Muscle layer of duodenum (tissue), 2 donors: ENCODE data around the gene TSPAN13.

Source experiments
- H3K27ac ChIP-seq: one replicate; pipeline ENCODE4 v1.7.0; 2013; ENCODE audit warnings: mild to moderate bottlenecking, low read length
- H3K27me3 ChIP-seq: one replicate; pipeline ENCODE4 v1.7.0; 2013; ENCODE audit warnings: low read depth, mild to moderate bottlenecking, control low read depth, low read length
- H3K36me3 ChIP-seq, 2 donors: one replicate each; pipeline ENCODE4 v1.7.0; 2013; ENCODE audit warnings: low read length in 2 of 2, control low read depth in 1 of 2, mild to moderate bottlenecking in 1 of 2; ENCODE audit not compliant: insufficient read depth in 2 of 2, control insufficient read depth in 1 of 2
- H3K4me1 ChIP-seq, 2 donors: one replicate each; pipeline ENCODE4 v1.7.0; 2013; ENCODE audit warnings: low read length in 2 of 2, mild to moderate bottlenecking in 2 of 2, control low read depth in 1 of 2, moderate library complexity in 1 of 2; ENCODE audit not compliant: insufficient read depth in 2 of 2, control insufficient read depth in 1 of 2
- H3K4me3 ChIP-seq, 2 donors: one replicate each; pipeline ENCODE4 v1.7.0; 2013; ENCODE audit warnings: low read length in 2 of 2, low read depth in 1 of 2, mild to moderate bottlenecking in 1 of 2
- H3K9me3 ChIP-seq, 2 donors: one replicate each; pipeline ENCODE4 v1.7.0; 2013; ENCODE audit warnings: low read length in 2 of 2, control low read depth in 1 of 2, mild to moderate bottlenecking in 1 of 2; ENCODE audit not compliant: control insufficient read depth in 1 of 2
- donor health status: healthy.

TSPAN13 gene

GRCh38 chr7:16740996-16741395 is 12.6 kb upstream of the TSPAN13 start:
- no peak overlapping the region for H3K27ac ChIP-seq
- no peaks in the 10 kb centered on the region for H3K36me3 ChIP-seq
- H3K4me1 ChIP-seq: peaks cover 0 to 7% of the 10 kb centered on the region in 2 donors
- H3K27me3 ChIP-seq: no peaks in the 10 kb centered on the region
- H3K4me3 ChIP-seq: no peak overlapping the region
- H3K9me3 ChIP-seq: no peaks in the 10 kb centered on the region

- H3K4me3 ChIP-seq: no peak overlapping the region
- H3K27ac ChIP-seq: no peak overlapping the region
- no peaks in the 10 kb centered on the region for H3K36me3 ChIP-seq
- peaks cover 0 to 7% of the 10 kb centered on the region in 2 donors for H3K4me1 ChIP-seq
- no peaks in the 10 kb centered on the region for H3K9me3 ChIP-seq
- no peaks in the 10 kb centered on the region for H3K27me3 ChIP-seq
Measured at GRCh38 chr7:16741676-16742075, 11.9 kb upstream of the TSPAN13 start.

DNA sequence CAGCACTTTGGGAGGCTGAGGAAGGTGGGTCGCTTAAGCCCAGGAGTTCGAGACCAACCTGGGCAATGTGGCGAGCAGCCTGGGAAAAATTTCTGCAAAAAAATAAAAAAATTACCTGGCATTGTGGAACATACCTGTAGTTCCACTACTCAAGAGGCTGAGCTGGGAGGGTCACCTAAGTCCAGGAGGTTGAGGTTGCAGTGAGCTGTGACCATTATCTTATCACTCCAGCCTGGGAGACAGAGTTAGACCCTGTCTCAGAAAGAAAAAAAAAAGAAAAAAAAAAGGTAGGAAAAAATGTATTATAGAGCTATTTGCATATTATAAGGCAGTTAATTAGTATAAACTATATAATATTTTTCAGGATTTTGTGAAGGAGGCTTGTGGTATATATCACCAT is 11.0 kb upstream of the TSPAN13 start:
- Histone ChIP-seq H3K27me3 (no peaks in the 10 kb centered on the region), H3K4me1 (peaks cover 3 to 7% of the 10 kb centered on the region in 2 donors), H3K36me3 (no peaks in the 10 kb centered on the region), H3K9me3 (no peaks in the 10 kb centered on the region), H3K27ac (no peak overlapping the region), H3K4me3 (no peak overlapping the region)

DNA sequence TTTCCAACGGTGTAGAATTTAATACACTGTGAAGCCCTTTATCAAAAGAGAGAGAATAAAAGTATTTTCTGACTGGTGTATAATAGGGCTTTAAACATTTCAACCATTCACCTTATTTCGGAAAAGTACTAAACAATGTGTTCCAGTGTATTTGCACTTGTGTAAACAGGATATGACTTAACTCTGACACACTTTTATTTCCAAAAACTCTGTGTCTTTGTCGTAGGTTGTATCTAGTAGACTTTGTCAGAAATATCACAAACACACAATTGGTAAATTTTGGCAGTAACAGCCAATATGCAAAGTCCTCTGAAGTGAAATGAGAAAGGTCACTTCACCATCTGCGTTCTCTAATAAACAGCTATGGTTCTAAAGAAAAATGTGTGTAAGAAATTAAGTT is 10.3 kb upstream of the TSPAN13 start:
- Histone ChIP-seq H3K27me3 (no peaks in the 10 kb centered on the region), H3K4me3 (no peak overlapping the region), H3K4me1 (peaks cover 3 to 7% of the 10 kb centered on the region in 2 donors), H3K27ac (no peak overlapping the region), H3K36me3 (no peaks in the 10 kb centered on the region), H3K9me3 (no peaks in the 10 kb centered on the region)

DNA sequence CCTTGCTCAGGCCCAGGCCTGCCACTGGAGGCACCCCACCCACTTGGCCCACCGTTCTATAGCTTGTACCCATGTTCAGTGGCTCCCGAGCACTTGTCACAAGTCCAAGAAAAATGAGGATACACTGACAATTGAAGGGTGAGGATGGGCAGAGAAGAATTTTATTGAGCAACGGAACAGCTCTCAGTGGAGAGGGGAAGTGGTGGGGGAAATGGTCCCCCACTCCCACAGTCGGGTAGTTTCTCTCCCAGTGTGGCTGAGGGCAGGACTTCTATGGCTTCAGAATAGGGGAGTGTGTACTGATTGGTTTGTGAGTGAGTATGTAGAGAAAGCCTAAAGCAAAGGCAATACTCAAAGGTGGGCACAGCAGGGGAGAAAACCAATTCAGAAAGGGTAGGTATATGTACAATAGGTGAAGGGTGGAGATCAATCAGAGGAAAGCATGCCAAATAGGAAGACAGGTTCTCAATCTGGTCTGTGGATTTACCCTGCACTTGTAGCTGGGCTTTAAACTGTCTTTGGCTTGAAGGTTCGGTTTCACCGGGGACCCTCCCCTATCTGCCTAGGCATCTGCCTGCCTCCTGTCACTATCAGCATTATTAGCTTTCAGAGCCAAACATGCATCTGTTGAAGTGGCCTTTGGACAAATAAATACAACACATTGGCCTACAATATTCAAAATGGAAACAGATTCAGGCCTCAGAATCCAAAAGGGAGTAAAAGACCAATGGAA is 8.9 kb upstream of the TSPAN13 start:
- H3K27ac ChIP-seq: no peak overlapping the region
- no peaks in the 10 kb centered on the region for H3K36me3 ChIP-seq
- H3K4me1 ChIP-seq: peaks cover 3 to 7% of the 10 kb centered on the region in 2 donors
- H3K27me3 ChIP-seq: no peaks in the 10 kb centered on the region
- H3K9me3 ChIP-seq: no peaks in the 10 kb centered on the region
- no peak overlapping the region for H3K4me3 ChIP-seq

DNA sequence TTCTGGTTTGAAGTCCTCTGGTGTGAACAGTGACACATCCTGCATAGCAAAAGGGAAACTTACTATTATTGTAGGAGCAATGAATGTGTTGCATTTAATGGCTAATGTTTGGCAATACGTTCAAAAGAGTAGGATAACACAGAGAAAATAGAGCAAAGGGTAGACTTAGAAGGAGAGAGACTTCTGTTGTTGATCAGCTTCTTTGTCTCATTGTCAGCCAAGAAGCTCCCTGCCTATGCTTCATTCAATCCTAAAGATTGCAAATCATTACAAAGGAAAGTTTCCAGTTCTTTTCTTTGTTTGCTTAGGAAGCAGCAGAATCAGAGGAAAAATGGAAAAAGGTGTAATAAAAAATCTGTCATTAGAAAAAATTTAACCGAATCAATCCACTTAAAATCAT is 7.9 kb upstream of the TSPAN13 start:
- Histone ChIP-seq H3K9me3 (no peaks in the 10 kb centered on the region), H3K27ac (no peak overlapping the region), H3K27me3 (no peaks in the 10 kb centered on the region), H3K36me3 (no peaks in the 10 kb centered on the region), H3K4me3 (no peak overlapping the region), H3K4me1 (peaks cover 3 to 7% of the 10 kb centered on the region in 2 donors)

- peaks cover 3 to 7% of the 10 kb centered on the region in 2 donors for H3K4me1 ChIP-seq
- H3K9me3 ChIP-seq: no peaks in the 10 kb centered on the region
- no peak overlapping the region for H3K4me3 ChIP-seq
- H3K36me3 ChIP-seq: no peaks in the 10 kb centered on the region
- no peak overlapping the region for H3K27ac ChIP-seq
- no peaks in the 10 kb centered on the region for H3K27me3 ChIP-seq
Measured at GRCh38 chr7:16747102-16747501, 6.5 kb upstream of the TSPAN13 start.

- H3K4me1 ChIP-seq: peaks cover 0 to 4% of the 10 kb centered on the region in 2 donors
- H3K27ac ChIP-seq: peak overlapping the region; percentile 46
- no peaks in the 10 kb centered on the region for H3K27me3 ChIP-seq
- H3K36me3 ChIP-seq: no peaks in the 10 kb centered on the region
- peak overlapping the region; percentile 72 to 87 for H3K4me3 ChIP-seq
- H3K9me3 ChIP-seq: no peaks in the 10 kb centered on the region
Measured at GRCh38 chr7:16753932-16754855, 639 bp downstream of the TSPAN13 start.

GRCh38 chr7:16754856-16755317 is 1.3 kb downstream of the TSPAN13 start:
- H3K27ac ChIP-seq: peak overlapping the region; percentile 46
- peak overlapping the region; percentile 72 to 87 for H3K4me3 ChIP-seq
- H3K4me1 ChIP-seq: peaks cover 0 to 4% of the 10 kb centered on the region in 2 donors
- H3K27me3 ChIP-seq: no peaks in the 10 kb centered on the region
- no peaks in the 10 kb centered on the region for H3K36me3 ChIP-seq
- H3K9me3 ChIP-seq: no peaks in the 10 kb centered on the region

GRCh38 chr7:16755397-16755796 is 1.8 kb downstream of the TSPAN13 start:
- peak overlapping the region; percentile 46 for H3K27ac ChIP-seq
- H3K4me3 ChIP-seq: peak overlapping the region in 1 of 2 donors; percentile 72
- no peaks in the 10 kb centered on the region for H3K9me3 ChIP-seq
- peaks cover 0 to 4% of the 10 kb centered on the region in 2 donors for H3K4me1 ChIP-seq
- H3K36me3 ChIP-seq: no peaks in the 10 kb centered on the region
- H3K27me3 ChIP-seq: no peaks in the 10 kb centered on the region

DNA sequence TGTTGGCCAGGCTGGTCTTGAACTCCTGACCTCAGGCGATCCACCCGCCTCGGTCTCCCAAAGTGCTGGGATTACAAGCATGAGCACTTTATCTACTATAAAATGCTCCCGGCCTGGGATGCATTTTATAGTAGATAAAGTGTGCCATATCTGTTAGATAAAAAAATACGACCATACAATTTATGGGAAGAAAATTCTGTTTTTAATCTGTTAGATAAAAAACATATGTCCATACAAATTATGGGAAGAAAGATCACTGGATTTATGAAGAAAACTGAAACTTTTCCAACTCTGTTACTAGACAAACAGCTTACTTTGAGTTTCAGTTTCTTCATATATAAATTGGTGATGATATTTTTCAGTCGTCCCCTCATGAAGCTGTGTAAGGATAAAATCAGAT is 4.5 kb downstream of the TSPAN13 start:
- Histone ChIP-seq H3K27me3 (no peaks in the 10 kb centered on the region), H3K36me3 (no peaks in the 10 kb centered on the region), H3K4me1 (peaks cover 0 to 4% of the 10 kb centered on the region in 2 donors), H3K4me3 (no peak overlapping the region), H3K9me3 (no peaks in the 10 kb centered on the region), H3K27ac (no peak overlapping the region)
